Type B pancreatic cell (in vitro differentiated cells): Measurements from ENCODE around the gene ASXL3. TPM values are rescaled to one million over a fixed set of nuclear protein-coding genes. Genes with fewer than 3 reads are reported as not detected.

Experiments
- DNase-seq: peaks from one replicate; pipeline ENCODE4 v3.0.0; 2021; ENCODE audit warnings: mixed read lengths; ENCODE audit not compliant: unreplicated experiment; ENCODE audit errors: extremely low spot score
- H3K27ac Mint-ChIP-seq: 2 replicates; pipeline ENCODE4 v1.8.0; 2021; ENCODE audit warnings: mild to moderate bottlenecking, mixed read lengths
- H3K27me3 Mint-ChIP-seq: 2 replicates; pipeline ENCODE4 v1.8.0; 2021; ENCODE audit warnings: mixed read lengths
- H3K36me3 Mint-ChIP-seq: 2 replicates; pipeline ENCODE4 v1.8.0; 2021; ENCODE audit warnings: mixed read lengths
- H3K4me1 Mint-ChIP-seq: one replicate; pipeline ENCODE4 v1.8.0; 2021; ENCODE audit warnings: mixed read lengths; ENCODE audit not compliant: unreplicated experiment
- H3K4me3 Mint-ChIP-seq: 2 replicates; pipeline ENCODE4 v1.8.0; 2021; ENCODE audit warnings: mild to moderate bottlenecking, mixed read lengths
- H3K9me3 Mint-ChIP-seq: 2 replicates; pipeline ENCODE4 v1.8.0; 2021; ENCODE audit warnings: mixed read lengths
- total RNA-seq: library from RNA; stranded (reverse); gene quantifications from 2 replicates; pipeline ENCODE4 v1.2.1, GENCODE V29; 2021; ENCODE audit warnings: low replicate concordance
- TF ChIP-seq, protein P1 (sequence below): fragments of 200-600 bp; sonication (generic); conservative IDR thresholded peaks from 2 replicates; pipeline ENCODE4 v1.5.0; 2021; ENCODE audit warnings: antibody characterized with exemption, mild to moderate bottlenecking

Gene ASXL3
- total RNA-seq, 1 donor from 2014 or later: 24.4 TPM

DNA sequence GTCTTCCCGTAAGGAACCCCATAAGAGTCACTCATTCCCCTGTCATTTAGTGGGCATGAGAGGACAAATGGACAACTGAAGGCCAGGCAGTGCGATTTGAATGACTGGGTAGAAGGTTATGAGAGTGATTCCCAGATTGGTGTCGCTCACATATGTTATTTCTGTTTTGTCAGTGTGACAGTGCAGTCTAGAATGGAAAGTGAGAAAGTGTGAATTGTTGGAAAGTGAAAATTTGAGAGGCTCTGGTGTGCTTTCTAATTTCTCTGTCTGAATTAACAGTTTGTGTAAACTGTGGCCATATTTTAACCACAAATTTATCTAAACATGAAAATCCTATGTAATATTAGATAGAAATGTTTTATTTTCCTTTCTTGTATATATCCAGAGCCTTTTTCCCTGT is 49.1 kb downstream of the ASXL3 start:
- H3K9me3 Mint-ChIP-seq: no peaks in the 10 kb centered on the region
- H3K27ac Mint-ChIP-seq: no peak overlapping the region
- TF ChIP-seq, protein P1, sequence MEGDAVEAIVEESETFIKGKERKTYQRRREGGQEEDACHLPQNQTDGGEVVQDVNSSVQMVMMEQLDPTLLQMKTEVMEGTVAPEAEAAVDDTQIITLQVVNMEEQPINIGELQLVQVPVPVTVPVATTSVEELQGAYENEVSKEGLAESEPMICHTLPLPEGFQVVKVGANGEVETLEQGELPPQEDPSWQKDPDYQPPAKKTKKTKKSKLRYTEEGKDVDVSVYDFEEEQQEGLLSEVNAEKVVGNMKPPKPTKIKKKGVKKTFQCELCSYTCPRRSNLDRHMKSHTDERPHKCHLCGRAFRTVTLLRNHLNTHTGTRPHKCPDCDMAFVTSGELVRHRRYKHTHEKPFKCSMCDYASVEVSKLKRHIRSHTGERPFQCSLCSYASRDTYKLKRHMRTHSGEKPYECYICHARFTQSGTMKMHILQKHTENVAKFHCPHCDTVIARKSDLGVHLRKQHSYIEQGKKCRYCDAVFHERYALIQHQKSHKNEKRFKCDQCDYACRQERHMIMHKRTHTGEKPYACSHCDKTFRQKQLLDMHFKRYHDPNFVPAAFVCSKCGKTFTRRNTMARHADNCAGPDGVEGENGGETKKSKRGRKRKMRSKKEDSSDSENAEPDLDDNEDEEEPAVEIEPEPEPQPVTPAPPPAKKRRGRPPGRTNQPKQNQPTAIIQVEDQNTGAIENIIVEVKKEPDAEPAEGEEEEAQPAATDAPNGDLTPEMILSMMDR: no peak
- no peak overlapping the region for H3K4me3 Mint-ChIP-seq
- peaks cover 5% of the 10 kb centered on the region for H3K36me3 Mint-ChIP-seq
- no peak for DNase-seq
- H3K27me3 Mint-ChIP-seq: no peaks in the 10 kb centered on the region
- H3K4me1 Mint-ChIP-seq: peaks cover 31% of the 10 kb centered on the region

DNA sequence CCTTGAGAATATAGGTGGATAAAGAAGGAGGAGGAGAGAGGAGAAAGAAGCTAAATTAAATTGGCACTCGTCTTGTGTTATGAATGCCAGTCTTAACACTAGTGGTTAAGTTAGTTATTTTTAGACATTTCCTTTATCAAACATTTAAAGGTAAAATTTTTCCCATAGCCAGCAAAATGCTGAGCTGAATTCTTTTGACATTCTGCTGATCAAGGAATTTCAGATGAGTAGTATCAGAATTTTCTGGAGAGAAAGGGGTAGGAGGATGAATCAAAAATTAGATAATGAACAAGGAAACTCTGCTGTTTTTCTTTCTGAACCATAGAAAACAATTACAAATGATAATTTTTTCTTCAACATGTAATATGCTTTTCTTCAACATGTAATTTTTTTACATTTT is 52.5 kb downstream of the ASXL3 start:
- TF ChIP-seq, protein P1: no peak
- H3K9me3 Mint-ChIP-seq: no peaks in the 10 kb centered on the region
- peaks cover 27% of the 10 kb centered on the region for H3K4me1 Mint-ChIP-seq
- no peak overlapping the region for H3K27ac Mint-ChIP-seq
- no peaks in the 10 kb centered on the region for H3K27me3 Mint-ChIP-seq
- no peak overlapping the region for H3K4me3 Mint-ChIP-seq
- H3K36me3 Mint-ChIP-seq: peaks cover 5% of the 10 kb centered on the region
- no peak for DNase-seq

DNA sequence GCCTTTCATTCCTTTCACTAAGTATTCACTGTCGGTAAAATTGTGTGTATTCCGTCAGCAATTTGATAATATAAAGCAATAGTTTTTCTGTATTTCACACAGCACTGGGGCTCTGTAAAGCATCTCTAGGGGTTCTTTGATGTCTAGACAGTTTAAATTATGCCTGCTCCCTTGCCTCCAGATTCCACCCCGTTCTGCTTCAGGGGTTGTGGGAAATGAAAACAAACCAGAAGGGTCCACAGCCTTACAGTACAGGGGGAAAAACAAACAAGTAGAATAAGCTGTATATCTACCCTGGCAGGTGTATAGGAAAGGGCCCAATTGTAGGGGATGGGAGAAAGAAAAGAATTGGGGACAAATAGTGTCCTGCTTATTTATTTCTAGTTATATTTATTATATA is 63.1 kb downstream of the ASXL3 start:
- Mint-ChIP-seq H3K4me3 (no peak overlapping the region), H3K36me3 (no peaks in the 10 kb centered on the region), H3K4me1 (no peaks in the 10 kb centered on the region), H3K27me3 (no peaks in the 10 kb centered on the region), H3K27ac (no peak overlapping the region), H3K9me3 (no peaks in the 10 kb centered on the region)
- TF ChIP-seq, protein P1: no peak
- no peak for DNase-seq

GRCh38 chr18:33644494-33644893 is 66.5 kb downstream of the ASXL3 start:
- Mint-ChIP-seq H3K36me3 (peaks cover 3% of the 10 kb centered on the region), H3K4me1 (no peaks in the 10 kb centered on the region), H3K4me3 (no peak overlapping the region), H3K9me3 (no peaks in the 10 kb centered on the region), H3K27ac (no peak overlapping the region), H3K27me3 (no peaks in the 10 kb centered on the region)
- DNase-seq: no peak
- TF ChIP-seq, protein P1: no peak

DNA sequence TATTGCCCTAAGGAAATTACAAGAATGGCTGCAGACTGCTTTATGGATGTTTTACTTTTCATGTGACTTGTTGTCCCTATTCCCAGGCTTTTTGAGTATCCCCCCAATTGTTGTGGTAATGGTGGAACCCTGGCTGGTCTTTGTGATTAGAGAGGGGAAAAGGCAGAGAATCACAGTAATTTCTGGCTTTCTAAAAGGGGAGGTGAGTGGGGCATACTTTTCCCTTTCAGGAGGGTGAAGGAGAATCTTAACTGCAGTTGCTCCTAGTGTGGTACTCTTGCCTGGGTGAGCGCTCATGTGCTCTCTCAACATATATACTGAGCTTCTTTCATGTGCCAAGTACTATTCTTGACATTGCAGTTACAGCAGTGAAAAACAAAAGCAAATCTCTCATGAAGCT is 69.3 kb downstream of the ASXL3 start:
- H3K27ac Mint-ChIP-seq: no peak overlapping the region
- no peak overlapping the region for H3K4me3 Mint-ChIP-seq
- no peaks in the 10 kb centered on the region for H3K27me3 Mint-ChIP-seq
- no peak for DNase-seq
- peaks cover 2% of the 10 kb centered on the region for H3K4me1 Mint-ChIP-seq
- TF ChIP-seq, protein P1: no peak
- no peaks in the 10 kb centered on the region for H3K9me3 Mint-ChIP-seq
- H3K36me3 Mint-ChIP-seq: peaks cover 7% of the 10 kb centered on the region

- Mint-ChIP-seq H3K27me3 (no peaks in the 10 kb centered on the region), H3K4me1 (peaks cover 12% of the 10 kb centered on the region), H3K4me3 (no peak overlapping the region), H3K9me3 (no peaks in the 10 kb centered on the region), H3K36me3 (peaks cover 4% of the 10 kb centered on the region), H3K27ac (no peak overlapping the region)
- DNase-seq: no peak
- TF ChIP-seq, protein P1: no peak
Measured at GRCh38 chr18:33652635-33653034, 74.6 kb downstream of the ASXL3 start.
